H1 (cell line): Measurements from ENCODE around the gene ASB1. TPM values are rescaled to one million over a fixed set of nuclear protein-coding genes. Genes with fewer than 3 reads are reported as not detected.

ENCODE experiments used
- CTCF ChIA-PET: fragments of 300-600 bp; sonication (Branson Sonifier 250); formaldehyde crosslinking; loops from one replicate; lab custom pipeline; 2021; ENCODE audit not compliant: partially characterized antibody; lab: Charles Lee
- POLR2A ChIA-PET: fragments of 300-600 bp; sonication (Branson Sonifier 250); formaldehyde crosslinking; loops from one replicate; lab custom pipeline; 2021; ENCODE audit warnings: inconsistent platforms; ENCODE audit not compliant: partially characterized antibody; lab: Charles Lee
- DNase-seq, 2 experiments: peaks; one replicate each; pipeline versions ENCODE4 v3.0.0 to v3.0.0-alpha.2; 2010 to 2022; ENCODE audit warnings: low spot score in 2 of 2, low read depth in 1 of 2, mixed read lengths in 1 of 2
- FAIRE-seq: peaks from 2 replicates; lab custom pipeline; 2011; peaks lifted over from hg19 to GRCh38; lab: Jason Lieb, UNC
- H2AFZ ChIP-seq: 2 replicates; pipeline ENCODE4 v1.8.1; 2012; ENCODE audit warnings: low read length, inconsistent platforms
- H2AK5ac ChIP-seq: 2 replicates; pipeline ENCODE4 v1.6.1; 2013; ENCODE audit warnings: low read depth, low read length
- H2BK120ac ChIP-seq: replicated peaks from 2 replicates; pipeline ENCODE3; 2013; ENCODE audit warnings: low read depth, low read length, inconsistent platforms
- H2BK12ac ChIP-seq: 2 replicates; pipeline ENCODE4 v1.6.1; 2013; ENCODE audit warnings: low read depth, low read length
- H2BK15ac ChIP-seq: 2 replicates; pipeline ENCODE4 v1.6.1; 2013; ENCODE audit warnings: low read length
- H2BK20ac ChIP-seq: 2 replicates; pipeline ENCODE4 v1.6.1; 2013; ENCODE audit warnings: low read length
- H2BK5ac ChIP-seq: 2 replicates; pipeline ENCODE4 v1.6.1; 2013; ENCODE audit warnings: low read depth, low read length
- H3K14ac ChIP-seq: 2 replicates; pipeline ENCODE4 v1.6.1; 2013; ENCODE audit warnings: inconsistent platforms; ENCODE audit not compliant: insufficient read length
- H3K18ac ChIP-seq: 2 replicates; pipeline ENCODE4 v1.6.1; 2013; ENCODE audit warnings: low read length; ENCODE audit errors: extremely low read depth
- H3K23ac ChIP-seq: 2 replicates; pipeline ENCODE4 v1.6.1; 2013; ENCODE audit warnings: inconsistent platforms; ENCODE audit not compliant: insufficient read length
- H3K23me2 ChIP-seq: 2 replicates; pipeline ENCODE4 v1.6.1; 2013; ENCODE audit warnings: low read depth, low read length
- H3K27ac ChIP-seq: 2 replicates; pipeline ENCODE4 v1.6.1; 2011; ENCODE audit warnings: low read depth, low read length, inconsistent platforms
- H3K27me3 ChIP-seq, 4 experiments: replicated peaks in 1 of 4; 1 replicate in 1 of 4; 2 replicates in 3 of 4; pipeline versions ENCODE4 v1.6.1 to v1.8.1; 2011 to 2013; ENCODE audit warnings: low read length in 3 of 4, mild to moderate bottlenecking in 3 of 4, inconsistent platforms in 2 of 4, mixed read lengths in 2 of 4, moderate library complexity in 1 of 4; ENCODE audit not compliant: control insufficient read depth in 3 of 4, insufficient read depth in 3 of 4; ENCODE audit errors: extremely low read depth in 1 of 4
- H3K36me3 ChIP-seq, 4 experiments: 2 replicates each; pipeline versions ENCODE4 v1.6.1 to v1.8.1; 2011 to 2013; ENCODE audit warnings: mild to moderate bottlenecking in 4 of 4, low read length in 3 of 4, moderate library complexity in 2 of 4, control low read depth in 1 of 4, inconsistent platforms in 1 of 4; ENCODE audit not compliant: insufficient read depth in 4 of 4, control insufficient read depth in 2 of 4
- H3K4ac ChIP-seq: replicated peaks from 2 replicates; pipeline ENCODE3; 2013; ENCODE audit warnings: low read length, low read depth, mixed read lengths, inconsistent platforms; ENCODE audit not compliant: insufficient read length
- H3K4me1 ChIP-seq, 4 experiments: replicated peaks in 1 of 4; 1 replicate in 1 of 4; 2 replicates in 3 of 4; pipeline versions ENCODE4 v1.6.1 to v1.8.1; 2011 to 2013; ENCODE audit warnings: low read length in 3 of 4, inconsistent platforms in 2 of 4, mixed read lengths in 1 of 4; ENCODE audit not compliant: insufficient read depth in 4 of 4, control insufficient read depth in 3 of 4
- H3K4me2 ChIP-seq, 2 experiments: 2 replicates each; pipeline versions ENCODE4 v1.6.1 to v1.8.1; 2011 to 2013; ENCODE audit warnings: low read depth in 2 of 2, low read length in 2 of 2, control low read depth in 1 of 2, inconsistent platforms in 1 of 2, mild to moderate bottlenecking in 1 of 2; ENCODE audit not compliant: insufficient read depth in 1 of 2
- H3K4me3 ChIP-seq, 4 experiments: fragments of 200-600, 300-600 bp in 1 of 4; sonication (generic), shearing (Covaris generic), sonication (Bioruptor Twin) in 1 of 4; 2 replicates each; pipeline versions ENCODE4 v1.5.1 to v1.8.1; 2011 to 2016; ENCODE audit warnings: low read length in 4 of 4, low read depth in 3 of 4, control low read depth in 2 of 4, inconsistent platforms in 2 of 4, mild to moderate bottlenecking in 2 of 4, mixed read lengths in 1 of 4, moderate library complexity in 1 of 4; ENCODE audit not compliant: insufficient read depth in 2 of 4; ENCODE audit errors: extremely low read depth in 1 of 4
- H3K56ac ChIP-seq: replicated peaks from 2 replicates; pipeline ENCODE3; 2013; ENCODE audit warnings: low read depth, mild to moderate bottlenecking, mixed read lengths, low read length, inconsistent platforms; ENCODE audit not compliant: insufficient read length
- H3K79me1 ChIP-seq: 2 replicates; pipeline ENCODE4 v1.6.1; 2013; ENCODE audit warnings: low read depth, low read length, control low read depth
- H3K79me2 ChIP-seq, 2 experiments: 2 replicates each; pipeline versions ENCODE4 v1.6.1 to v1.8.1; 2012 to 2013; ENCODE audit warnings: low read length in 2 of 2, mild to moderate bottlenecking in 2 of 2, inconsistent platforms in 1 of 2; ENCODE audit not compliant: insufficient read depth in 2 of 2, control insufficient read depth in 1 of 2
- H3K9ac ChIP-seq, 4 experiments: replicated peaks in 1 of 4; 1 replicate in 1 of 4; 2 replicates in 3 of 4; pipeline versions ENCODE4 v1.6.1 to v1.8.1; 2011 to 2013; ENCODE audit warnings: low read depth in 3 of 4, low read length in 3 of 4, control low read depth in 2 of 4, mild to moderate bottlenecking in 2 of 4, moderate library complexity in 2 of 4, inconsistent platforms in 1 of 4; ENCODE audit errors: extremely low read depth in 1 of 4
- H3K9me3 ChIP-seq, 2 experiments: 2 replicates each; pipeline versions ENCODE4 v1.6.1 to v1.8.1; 2012 to 2013; ENCODE audit warnings: mild to moderate bottlenecking in 2 of 2, moderate library complexity in 2 of 2, control low read depth in 1 of 2, inconsistent platforms in 1 of 2, low read depth in 1 of 2, low read length in 1 of 2, mixed read lengths in 1 of 2; ENCODE audit not compliant: insufficient read depth in 2 of 2
- H4K20me1 ChIP-seq, 2 experiments: replicated peaks in 1 of 2; 2 replicates each; pipeline versions ENCODE3 to v1.8.1; 2011 to 2013; ENCODE audit warnings: inconsistent platforms in 2 of 2, low read length in 2 of 2, mild to moderate bottlenecking in 1 of 2; ENCODE audit not compliant: insufficient read depth in 2 of 2, control insufficient read depth in 1 of 2
- H4K5ac ChIP-seq: 2 replicates; pipeline ENCODE4 v1.6.1; 2013; ENCODE audit warnings: low read length, low read depth, mixed read lengths, inconsistent platforms; ENCODE audit not compliant: insufficient read length
- H4K8ac ChIP-seq: 2 replicates; pipeline ENCODE4 v1.8.0; 2013; ENCODE audit warnings: mild to moderate bottlenecking, moderate library complexity, low read length, inconsistent platforms; ENCODE audit not compliant: insufficient read depth; ENCODE audit errors: extremely low read depth
- H4K91ac ChIP-seq: replicated peaks from 2 replicates; pipeline ENCODE3; 2013; ENCODE audit warnings: low read length, mixed read lengths, inconsistent platforms; ENCODE audit not compliant: insufficient read length
- CREB1 ChIP-seq: IDR thresholded peaks from 2 replicates; pipeline ENCODE4 v1.6.1; 2012; ENCODE audit warnings: inconsistent platforms
- EGR1 ChIP-seq: IDR thresholded peaks from 2 replicates; pipeline ENCODE4 v1.6.1; 2011; ENCODE audit warnings: low read depth, low read length, borderline replicate concordance
- EP300 ChIP-seq, 2 experiments: IDR thresholded peaks; 1 replicate in 1 of 2; 2 replicates in 1 of 2; pipeline ENCODE4 v1.6.1; 2011 to 2012; ENCODE audit warnings: low read depth in 2 of 2, low read length in 2 of 2, mild to moderate bottlenecking in 2 of 2, borderline replicate concordance in 1 of 2, inconsistent platforms in 1 of 2, moderate library complexity in 1 of 2
- HDAC2 ChIP-seq, 2 experiments: fragments of 300-600 bp in 1 of 2; sonication (generic) in 1 of 2; IDR thresholded peaks; 2 replicates each; pipeline ENCODE4 v1.6.1; 2011 to 2012; ENCODE audit warnings: low read depth in 2 of 2, low read length in 2 of 2, mild to moderate bottlenecking in 2 of 2, moderate library complexity in 2 of 2, borderline replicate concordance in 1 of 2, inconsistent platforms in 1 of 2
- HDAC6 ChIP-seq: IDR thresholded peaks from one replicate; pipeline ENCODE4 v1.7.1; 2012; ENCODE audit warnings: low read depth, mild to moderate bottlenecking, inconsistent platforms, low read length, moderate library complexity
- KDM4A ChIP-seq: IDR thresholded peaks from one replicate; pipeline ENCODE4 v1.7.1; 2012; ENCODE audit warnings: low read depth, mild to moderate bottlenecking, moderate library complexity, low read length, inconsistent platforms; ENCODE audit not compliant: severe bottlenecking
- RAD21 ChIP-seq, 2 experiments: IDR thresholded peaks in 1 of 2; conservative IDR thresholded peaks in 1 of 2; 2 replicates each; pipeline ENCODE4 v1.6.1; 2011; ENCODE audit warnings: low read depth in 2 of 2, low read length in 2 of 2, improper control_type of control experiment in 1 of 2, inconsistent platforms in 1 of 2, mild to moderate bottlenecking in 1 of 2, moderate library complexity in 1 of 2
- SUZ12 ChIP-seq: fragments of 200-600 bp; sonication (generic); IDR thresholded peaks from 2 replicates; pipeline ENCODE4 v1.6.1; 2012; ENCODE audit warnings: mild to moderate bottlenecking, inconsistent platforms, low read length, moderate library complexity, mixed read lengths
- YY1 ChIP-seq: IDR thresholded peaks from 2 replicates; pipeline ENCODE4 v1.6.1; 2011; ENCODE audit warnings: low read depth, mild to moderate bottlenecking, low read length
- WGBS, 2 experiments: shearing (Covaris generic) in 1 of 2; methylation state at CpG; one replicate each; pipeline versions ENCODE4 v1.1.6 to v1.1.7; 2013 to 2015; ENCODE audit warnings: low lambda C conversion rate in 2 of 2, mixed read lengths in 2 of 2, inconsistent platforms in 1 of 2, low coverage in 1 of 2, missing lambda C conversion rate in 1 of 2; ENCODE audit not compliant: insufficient replicate concordance in 2 of 2, insufficient coverage in 1 of 2, insufficient read length in 1 of 2; ENCODE audit errors: extremely low coverage in 1 of 2, missing lambda C conversion rate in 1 of 2; 5-methylcytosine and 5-hydroxymethylcytosine counted together
- polyA plus RNA-seq, 7 experiments: library from polyadenylated mRNA; depleted of rRNA in 3 of 7; stranded (reverse) in 5 of 7; unstranded in 2 of 7; fragments of >200 nt in 5 of 7; fragments of 200-250 nt in 2 of 7; gene quantifications; 1 replicate in 5 of 7; 2 replicates in 1 of 7; 4 replicates in 1 of 7; pipeline versions ENCODE4 v1.2.1 to v1.2.3, GENCODE V29; 2011 to 2013; ENCODE audit warnings: missing spikeins in 2 of 7, mixed read lengths in 2 of 7
- total RNA-seq: library from RNA; stranded (reverse); fragmentation: NEBNext Ultra II Directional; extraction: Animal tissue kit (Norgen Biotek cat#: 25700); gene quantifications from 2 replicates; pipeline ENCODE4 v1.2.1, GENCODE V29; 2021

ASB1 gene
- total and polyA plus RNA-seq, 2 of the 8 experiments (the other 6 are each of a cell fraction or from before 2014, with no cell fraction given): 24.1 to 36.0 TPM

DNA sequence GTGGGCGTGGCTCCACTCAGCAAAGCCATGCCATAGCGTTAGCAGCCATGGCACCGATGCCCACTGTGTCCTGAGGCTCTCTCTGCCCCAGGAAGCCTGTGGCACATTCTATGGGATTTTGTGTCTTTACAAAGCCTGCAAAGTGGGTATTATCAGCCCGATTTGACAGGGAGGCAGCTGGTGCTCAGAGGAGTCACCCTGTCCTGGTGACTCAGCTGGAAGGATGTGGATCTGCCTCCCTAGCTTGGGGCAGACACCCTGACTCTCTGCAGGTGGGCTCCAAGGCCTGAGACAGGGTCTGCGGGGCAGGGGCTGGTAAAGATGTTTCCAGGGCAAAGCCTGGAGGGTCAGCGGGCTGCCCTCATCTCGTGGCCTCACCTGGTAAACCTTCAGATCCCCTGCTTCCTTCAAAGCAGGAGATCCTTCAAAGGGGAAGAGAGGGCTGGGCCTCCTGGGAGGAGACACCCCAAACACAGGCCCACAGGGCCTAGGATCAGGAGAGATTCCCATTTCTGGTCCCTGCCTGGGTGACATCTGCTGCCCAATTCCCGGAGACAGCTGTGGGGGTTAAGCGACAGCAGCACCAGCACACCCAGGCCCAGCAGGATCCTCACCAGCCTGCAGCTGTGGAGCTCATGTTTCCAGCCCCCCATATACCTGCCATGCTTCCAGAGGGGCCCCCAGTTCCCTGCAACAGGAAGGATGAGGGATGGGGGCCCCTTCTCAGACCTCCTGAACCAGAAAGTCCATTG is 3.0 kb upstream of the ASB1 start:
- H3K79me2 ChIP-seq: peaks cover 9 to 16% of the 10 kb centered on the region in 2 experiments; a peak in 3 of 4 replicates
- H3K56ac ChIP-seq: no peak overlapping the region
- H3K4me1 ChIP-seq: peaks cover 0 to 25% (median 17%) of the 10 kb centered on the region in 4 experiments; a peak in 6 of 7 replicates
- no peak overlapping the region for H3K4ac ChIP-seq
- ChIA-PET CTCF (interaction anchor here (0.8 to 1.2 kb wide), 3 partner anchors 10 to 56 kb away, joined by 3 read pairs; no protein-coding TSS in a partner anchor), POLR2A (interaction anchor here (0.9 kb wide), 1 partner anchor 15 kb away, joined by 3 read pairs; no protein-coding TSS in a partner anchor)
- no peak for DNase-seq
- no peak overlapping the region for H3K4me2 ChIP-seq
- no peak overlapping the region for H3K23ac ChIP-seq
- WGBS, 2 experiments: 89% methylated on average over 6 of the region's 9 CpGs; no CpG with 5 or more reads in 1 of the 2 experiments
- no peak overlapping the region for H3K9ac ChIP-seq
- H2BK20ac ChIP-seq: no peak overlapping the region
- H3K27ac ChIP-seq: no peak overlapping the region
- H2AK5ac ChIP-seq: 0 out of 2 replicates have a peak overlapping the region, but pooled peaks have one; percentile 19
- no peak overlapping the region for H4K5ac ChIP-seq
- TF ChIP-seq EGR1 (no peak), HDAC2 (IDR thresholded peaks at IDR 0.05; ENCODE audit: borderline replicate concordance in 1 of 2, low read depth in 2 of 2, low read length in 2 of 2) (no peak), RAD21 (IDR thresholded peaks at IDR 0.05 in 1 of 2, conservative IDR thresholded peaks at IDR 0.05 in 1 of 2; ENCODE audit: low read depth in 2 of 2, low read length in 2 of 2) (no peak), YY1 (no peak), HDAC6 (no peak), EP300 (IDR thresholded peaks at IDR 0.05; ENCODE audit: borderline replicate concordance in 1 of 2, low read depth in 2 of 2, low read length in 2 of 2) (no peak), SUZ12 (no peak), CREB1 (no peak), KDM4A (no peak)
- H2AFZ ChIP-seq: no peak overlapping the region
- no peaks in the 10 kb centered on the region for H3K36me3 ChIP-seq
- H2BK12ac ChIP-seq: 0 out of 2 replicates have a peak overlapping the region, but pooled peaks have one; percentile 39
- peaks cover 12% of the 10 kb centered on the region for H3K79me1 ChIP-seq
- no peak overlapping the region for H2BK120ac ChIP-seq
- H3K14ac ChIP-seq: no peak overlapping the region
- H2BK15ac ChIP-seq: peak overlapping the region; percentile 46; the same call in 1 of the 2 replicates
- H4K8ac ChIP-seq: no peak overlapping the region
- peaks cover 11% of the 10 kb centered on the region for H3K23me2 ChIP-seq
- H2BK5ac ChIP-seq: no peak overlapping the region
- FAIRE-seq: no peak
- H3K4me3 ChIP-seq: no peak overlapping the region
- H3K27me3 ChIP-seq: no peaks in the 10 kb centered on the region
- H3K9me3 ChIP-seq: no peaks in the 10 kb centered on the region
- H3K18ac ChIP-seq: no peak overlapping the region
- H4K20me1 ChIP-seq: peaks cover 0 to 2% of the 10 kb centered on the region in 2 experiments
- no peak overlapping the region for H4K91ac ChIP-seq
